ENCODE data around the gene PPP1R9A. TPM values are rescaled to one million over a fixed set of nuclear protein-coding genes. Genes with fewer than 3 reads are reported as not detected.

PPP1R9A gene
- total RNA-seq, 1 experiment from 2014 or later: 5.5 TPM

DNA sequence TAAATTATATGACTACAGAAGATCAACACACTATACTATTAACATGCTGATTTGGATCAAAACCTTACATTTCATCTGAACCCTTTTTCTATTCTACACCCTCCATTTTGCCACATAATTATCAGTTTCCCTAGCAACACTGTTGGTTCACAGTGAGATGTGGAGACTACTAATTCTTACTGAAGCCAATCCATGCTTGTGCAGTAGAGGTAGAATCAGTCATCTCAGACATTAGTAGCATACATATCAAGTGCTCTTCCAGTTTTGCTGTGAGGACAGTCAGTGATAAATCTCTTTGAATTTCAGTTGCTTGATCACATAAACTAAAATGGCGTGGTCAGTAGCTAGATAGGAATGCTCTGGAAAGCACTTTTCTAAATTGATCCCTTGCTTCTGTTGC is 346.6 kb downstream of the PPP1R9A start:
- no peak for DNase-seq (ENCODE audit: low spot score)

DNA sequence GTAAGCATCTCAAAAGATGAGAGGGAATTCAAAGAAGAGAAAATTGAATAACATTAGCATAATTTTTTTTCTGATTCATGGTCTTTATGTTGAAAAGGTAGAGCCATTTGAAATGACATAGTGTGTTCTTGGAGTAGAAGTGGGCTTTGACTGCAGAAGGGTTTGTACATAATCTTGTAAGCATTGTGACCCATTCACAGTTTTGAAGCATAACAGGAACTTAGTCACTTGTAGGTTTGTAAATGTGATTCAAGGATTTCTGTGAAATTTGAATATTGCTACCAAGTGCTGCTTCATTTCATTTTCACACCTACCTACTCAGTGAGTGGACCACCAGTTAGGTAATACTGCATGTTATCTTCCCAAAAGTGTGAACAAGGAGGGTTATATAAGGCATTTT is 348.3 kb downstream of the PPP1R9A start:
- no peak for DNase-seq (ENCODE audit: low spot score)

DNA sequence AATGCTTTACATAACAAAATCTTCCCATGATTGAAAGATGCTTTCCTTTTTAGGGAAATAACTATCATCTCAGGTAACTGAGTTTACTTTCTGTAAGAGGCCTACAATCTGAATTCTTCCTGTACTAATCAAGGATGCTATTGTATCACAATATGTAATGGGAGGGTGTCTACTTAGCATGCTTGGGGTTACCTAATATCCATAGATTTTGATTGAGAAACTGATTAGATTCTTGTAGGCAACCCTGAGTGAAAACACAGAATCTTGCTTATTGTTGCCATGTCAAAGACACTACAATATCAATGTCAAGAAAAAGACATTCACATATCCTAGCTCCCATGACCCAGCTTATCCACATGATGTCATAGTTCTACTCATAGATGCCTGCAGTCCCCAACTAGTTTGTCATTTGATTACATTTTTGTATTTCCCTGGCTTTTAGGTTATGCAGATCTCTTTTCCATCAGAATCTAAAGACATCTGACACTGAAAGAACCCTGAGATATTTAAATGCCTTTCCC is 354.6 kb downstream of the PPP1R9A start:
- no peak for DNase-seq (ENCODE audit: low spot score)

DNA sequence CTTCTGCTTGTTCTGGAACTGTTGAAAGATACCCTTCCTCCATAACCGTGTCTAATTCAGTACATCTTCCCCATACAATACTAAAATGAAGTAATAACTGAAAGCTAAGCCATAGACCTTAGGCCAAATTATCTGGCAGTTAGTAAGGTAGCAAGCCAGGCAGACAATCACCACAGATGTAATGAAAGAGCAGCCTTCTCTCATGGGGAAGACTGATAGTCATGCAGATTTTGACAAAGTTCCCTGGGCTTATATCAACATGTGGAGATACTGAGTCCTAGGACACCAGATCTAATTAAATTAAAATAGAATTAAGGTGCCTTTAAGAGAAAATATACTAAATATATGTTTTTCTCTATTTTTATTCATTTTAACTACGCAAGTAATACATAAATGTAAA is 355.5 kb downstream of the PPP1R9A start:
- no peak for DNase-seq (ENCODE audit: low spot score)

DNA sequence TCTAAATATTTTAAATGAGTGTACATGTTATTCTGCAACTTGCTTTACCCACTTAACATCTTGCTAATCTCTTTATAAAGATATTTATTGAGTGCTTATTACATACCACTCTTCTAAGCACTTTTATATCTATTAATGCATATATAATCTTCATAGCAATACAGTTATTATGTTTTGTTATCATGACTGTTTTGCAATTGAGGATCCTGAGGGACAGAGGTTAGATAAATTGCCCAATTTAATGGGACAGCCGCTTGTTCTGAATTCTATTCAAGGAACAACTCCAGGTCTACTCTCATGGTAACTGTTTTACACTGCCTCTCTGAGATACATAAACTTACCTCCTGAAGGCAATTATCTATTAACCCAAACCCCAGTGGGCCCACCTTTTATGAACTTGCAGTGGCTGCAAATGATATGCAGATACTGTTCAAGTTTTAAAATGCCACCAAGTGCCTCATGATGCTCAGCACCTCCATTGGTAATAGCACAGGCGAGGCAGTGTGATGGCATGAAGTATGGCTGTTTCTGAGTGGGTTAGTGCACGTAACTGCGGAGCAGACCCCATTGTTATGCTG is 356.5 kb downstream of the PPP1R9A start:
- DNase-seq (ENCODE audit: low spot score): no peak

DNA sequence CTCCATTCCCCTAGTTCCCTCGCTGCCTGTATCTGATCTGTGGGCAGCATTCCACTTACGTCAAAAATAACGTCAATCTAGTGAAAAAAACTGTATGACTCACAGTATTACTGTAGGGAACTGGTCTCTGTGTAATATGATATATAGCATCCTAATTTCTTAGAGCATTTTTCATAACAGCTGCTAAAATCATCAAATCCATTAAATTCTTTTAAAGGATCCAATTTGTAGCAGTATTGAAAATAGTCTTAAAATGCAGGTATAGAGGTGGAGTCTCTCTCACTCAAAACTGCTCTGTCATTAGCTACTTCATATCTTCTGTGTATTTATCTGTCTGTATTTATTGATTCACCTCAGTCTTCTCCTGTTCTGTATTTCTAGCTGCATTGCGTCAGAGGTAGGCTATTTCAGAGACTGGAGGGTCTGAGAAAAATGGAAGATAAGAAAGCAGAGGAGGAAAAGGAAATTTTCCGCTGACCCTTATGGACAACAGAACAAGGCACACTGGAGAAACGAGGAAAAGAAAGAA is 357.0 kb downstream of the PPP1R9A start:
- DNase-seq (ENCODE audit: low spot score): no peak

DNA sequence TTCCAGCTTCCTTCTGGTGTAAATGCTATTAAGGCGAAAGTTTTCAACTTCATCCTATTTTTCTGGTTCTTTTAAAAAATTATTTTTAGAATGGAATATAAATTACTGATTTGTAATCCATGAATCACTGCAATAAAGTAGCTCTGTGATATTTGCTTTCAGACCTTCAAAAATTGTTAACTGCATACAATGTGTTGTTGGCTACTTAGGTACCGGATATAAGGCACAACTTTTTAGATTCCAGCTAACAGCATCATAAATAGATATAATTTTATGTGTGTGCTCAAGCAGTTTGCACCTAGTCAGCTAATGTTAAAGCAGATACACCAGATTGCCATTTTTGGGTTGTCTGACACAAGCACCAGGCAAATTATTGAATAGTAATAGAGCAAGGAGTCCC is 358.2 kb downstream of the PPP1R9A start:
- DNase-seq (ENCODE audit: low spot score): no peak

DNA sequence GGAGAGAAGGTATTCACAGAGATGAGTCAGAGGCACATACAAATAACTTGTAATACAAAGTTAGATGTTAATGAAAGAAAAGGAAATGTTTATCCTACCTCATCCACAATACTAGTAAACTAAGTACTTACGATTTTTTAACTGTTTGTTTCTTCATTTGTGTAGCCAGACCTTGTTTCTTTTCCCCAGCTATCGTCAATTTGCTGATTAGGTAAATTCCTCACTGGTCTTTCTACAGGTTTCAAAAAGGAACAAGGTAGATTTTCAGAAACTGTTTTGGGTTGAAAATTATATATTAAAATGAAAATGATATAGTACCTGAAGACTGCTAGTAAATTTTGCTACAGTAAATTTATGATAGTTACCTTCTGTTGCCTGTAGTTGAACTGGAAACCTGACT is 360.4 kb downstream of the PPP1R9A start:
- DNase-seq (ENCODE audit: low spot score): no peak

DNA sequence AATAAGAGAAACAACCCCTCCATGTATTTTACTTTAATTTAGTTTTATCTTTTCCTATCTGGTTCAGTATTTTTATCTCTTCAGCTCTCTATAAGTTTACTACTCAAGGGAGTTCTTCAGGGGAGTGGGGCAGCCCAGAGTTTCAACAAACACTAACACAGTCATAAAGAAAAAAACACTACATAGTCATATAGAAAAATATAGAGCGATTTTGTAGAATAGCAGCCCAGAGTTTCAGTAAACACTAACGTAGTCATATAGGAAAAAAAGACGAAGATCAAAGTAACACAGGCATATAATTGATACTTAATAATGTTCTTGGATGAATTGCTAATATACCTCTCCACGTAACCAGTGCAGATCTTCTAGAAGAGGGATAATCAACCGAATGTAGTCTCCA is 362.2 kb downstream of the PPP1R9A start:
- no peak for DNase-seq (ENCODE audit: low spot score)

DNA sequence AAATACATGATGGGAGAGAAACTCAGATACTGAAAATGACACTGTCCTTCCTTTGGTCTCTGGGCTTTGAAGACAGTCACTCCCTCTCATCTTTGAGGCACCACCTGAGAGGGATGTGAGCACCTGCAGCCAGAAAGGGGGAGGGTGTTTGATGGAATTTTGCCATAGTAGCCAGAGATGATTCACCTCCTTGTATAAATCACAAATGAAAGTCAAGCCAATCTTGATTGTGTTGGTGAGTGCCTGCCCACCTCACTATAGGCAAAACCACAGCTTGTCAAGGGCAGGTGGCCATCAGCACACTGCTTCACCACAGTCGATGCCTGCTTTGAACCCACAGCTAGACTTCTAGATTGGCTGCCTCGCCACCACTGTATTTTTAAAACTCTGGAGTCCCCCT is 368.7 kb downstream of the PPP1R9A start:
- DNase-seq (ENCODE audit: low spot score): peak; percentile 26

DNA sequence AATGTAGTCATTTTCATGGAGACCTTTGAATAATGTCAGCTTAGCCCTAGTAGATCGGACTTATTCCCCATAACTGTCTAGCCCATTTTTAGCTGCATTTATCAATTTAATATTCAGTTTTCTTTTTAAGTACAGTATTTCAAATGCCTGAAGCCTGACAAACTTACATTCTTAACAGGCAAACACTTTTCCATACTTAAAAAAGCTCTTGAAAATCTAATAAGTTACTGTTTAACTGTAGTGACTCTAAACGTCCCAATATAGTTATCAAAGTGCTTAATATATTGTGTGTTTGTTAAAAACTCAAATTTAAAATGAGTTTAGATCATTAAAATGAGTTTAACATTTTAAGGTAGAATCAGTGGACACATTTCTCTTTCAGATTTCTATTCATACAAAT is 372.0 kb downstream of the PPP1R9A start:
- no peak for DNase-seq (ENCODE audit: low spot score)

DNA sequence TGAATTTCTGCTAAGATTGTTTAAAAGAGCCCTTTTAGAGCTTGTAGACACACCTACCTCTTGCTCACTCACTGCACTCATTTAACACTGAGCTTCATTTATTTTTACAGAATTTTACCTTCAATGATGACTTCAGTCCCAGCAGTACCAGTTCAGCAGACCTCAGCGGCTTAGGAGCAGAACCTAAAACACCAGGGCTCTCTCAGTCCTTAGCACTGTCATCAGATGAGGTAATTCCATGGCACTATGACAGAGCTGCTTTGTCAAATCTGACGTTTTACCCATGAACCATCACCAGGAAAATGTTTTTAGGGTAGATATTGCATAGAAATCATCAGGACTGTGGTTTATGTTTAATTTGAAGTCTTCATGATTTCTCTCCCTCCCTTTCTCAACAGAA is 378.7 kb downstream of the PPP1R9A start:
- no peak for DNase-seq (ENCODE audit: low spot score)

DNA sequence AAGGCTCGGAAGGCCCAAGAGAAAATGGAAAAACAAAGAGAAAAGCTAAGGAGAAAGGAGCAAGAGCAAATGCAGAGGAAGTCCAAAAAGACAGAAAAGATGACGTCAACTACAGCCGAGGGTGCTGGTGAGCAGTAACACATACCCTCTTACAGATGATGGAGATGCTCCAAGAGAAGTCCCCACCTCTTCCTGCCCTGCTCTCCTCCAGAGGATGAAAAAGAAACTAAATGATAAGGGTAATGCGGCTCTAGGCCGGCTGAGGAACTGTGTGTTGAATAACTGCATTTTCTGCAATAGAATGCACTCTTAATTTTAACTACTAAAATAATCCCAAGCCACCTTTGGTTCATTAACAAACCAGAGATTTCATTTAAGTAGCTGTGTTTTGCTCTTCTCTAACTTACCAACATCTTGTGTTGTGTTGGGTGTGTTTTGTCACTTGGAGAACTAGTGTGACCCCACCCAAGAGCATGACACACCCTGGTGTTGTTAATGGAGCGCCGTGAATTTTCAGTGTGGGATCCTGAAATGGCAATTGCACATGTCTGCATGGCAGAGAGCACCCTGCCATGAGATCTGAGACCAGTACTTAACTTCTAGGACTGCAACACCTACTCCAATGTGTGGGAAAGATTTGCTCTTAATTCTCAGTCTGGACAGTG is 382.9 kb downstream of the PPP1R9A start:
- DNase-seq (ENCODE audit: low spot score): no peak

DNA sequence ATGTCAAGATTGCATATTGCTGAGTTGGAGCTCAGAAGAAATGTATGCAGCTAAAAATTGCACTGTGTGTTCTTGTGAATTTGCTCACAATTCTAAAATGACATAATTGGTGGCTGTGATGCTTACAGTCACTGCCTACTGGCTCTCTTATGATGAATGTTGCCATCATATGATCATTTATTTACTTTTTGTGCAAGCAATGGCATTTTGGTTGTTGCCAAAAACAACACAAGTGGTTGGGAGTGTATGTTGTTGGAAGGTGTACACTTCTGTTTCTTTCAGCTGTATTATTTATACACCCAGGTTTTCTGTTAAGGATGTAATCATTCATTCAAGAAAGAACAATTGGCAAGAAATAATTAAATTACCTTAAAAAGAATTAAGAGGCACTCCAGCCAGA is 388.0 kb downstream of the PPP1R9A start:
- DNase-seq (ENCODE audit: low spot score): no peak

DNA sequence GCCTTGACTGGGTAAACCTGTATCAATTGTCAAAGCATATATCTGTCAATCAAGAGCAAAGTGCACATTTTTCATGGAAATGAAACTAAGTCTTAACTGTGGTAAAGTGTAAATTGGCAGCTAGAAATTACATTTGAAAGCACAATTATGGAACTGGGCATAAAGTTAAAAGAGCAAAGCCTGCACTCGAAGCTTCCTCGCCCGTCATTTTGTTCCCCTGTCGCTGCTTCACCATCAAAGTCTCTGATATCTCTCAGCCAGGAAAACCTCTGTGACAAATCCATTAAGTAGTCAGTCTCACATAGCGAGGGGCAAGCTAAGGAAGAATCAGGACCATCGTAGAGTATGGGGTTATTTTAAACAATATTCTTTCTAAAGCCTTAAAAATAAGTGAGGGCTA is 389.1 kb downstream of the PPP1R9A start:
- DNase-seq (ENCODE audit: low spot score): no peak

DNA sequence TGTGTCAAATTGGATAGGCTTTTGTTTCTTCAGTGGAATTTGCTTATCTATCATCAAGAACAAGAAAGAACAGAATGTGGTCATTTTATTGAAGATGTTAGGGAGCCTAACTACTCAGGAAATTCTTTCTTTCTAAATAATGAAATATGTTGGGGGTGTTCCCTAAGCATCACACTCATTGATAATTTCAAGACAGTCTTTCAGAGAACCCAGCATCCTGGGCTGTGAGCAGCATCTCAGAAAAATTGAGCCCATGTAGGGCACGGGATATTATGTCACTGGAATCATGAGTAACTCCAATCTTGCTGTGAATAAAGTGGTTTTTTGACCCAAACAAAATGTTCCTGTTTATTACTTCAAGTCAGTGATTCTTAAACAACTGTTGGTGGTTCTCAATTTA is 389.6 kb downstream of the PPP1R9A start:
- DNase-seq (ENCODE audit: low spot score): no peak

DNA sequence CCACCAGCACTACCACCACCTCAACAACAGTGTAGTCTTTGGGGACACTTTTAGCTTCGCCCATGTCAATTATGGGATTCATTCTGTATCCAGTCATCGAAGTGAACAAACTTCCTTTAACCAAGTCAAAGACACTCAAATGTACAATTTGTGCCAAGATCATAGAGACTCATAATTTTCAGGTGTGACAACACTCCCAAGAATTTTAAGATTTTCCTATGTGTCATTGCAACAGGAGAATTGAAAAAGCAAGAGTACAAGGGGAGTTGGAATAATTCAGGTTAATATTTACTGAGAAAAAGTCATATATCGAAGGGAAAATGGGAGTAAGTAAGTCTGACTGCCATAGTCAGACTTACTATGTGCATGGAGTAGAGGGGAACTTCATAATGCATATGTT is 390.7 kb downstream of the PPP1R9A start:
- no peak for DNase-seq (ENCODE audit: low spot score)

DNA sequence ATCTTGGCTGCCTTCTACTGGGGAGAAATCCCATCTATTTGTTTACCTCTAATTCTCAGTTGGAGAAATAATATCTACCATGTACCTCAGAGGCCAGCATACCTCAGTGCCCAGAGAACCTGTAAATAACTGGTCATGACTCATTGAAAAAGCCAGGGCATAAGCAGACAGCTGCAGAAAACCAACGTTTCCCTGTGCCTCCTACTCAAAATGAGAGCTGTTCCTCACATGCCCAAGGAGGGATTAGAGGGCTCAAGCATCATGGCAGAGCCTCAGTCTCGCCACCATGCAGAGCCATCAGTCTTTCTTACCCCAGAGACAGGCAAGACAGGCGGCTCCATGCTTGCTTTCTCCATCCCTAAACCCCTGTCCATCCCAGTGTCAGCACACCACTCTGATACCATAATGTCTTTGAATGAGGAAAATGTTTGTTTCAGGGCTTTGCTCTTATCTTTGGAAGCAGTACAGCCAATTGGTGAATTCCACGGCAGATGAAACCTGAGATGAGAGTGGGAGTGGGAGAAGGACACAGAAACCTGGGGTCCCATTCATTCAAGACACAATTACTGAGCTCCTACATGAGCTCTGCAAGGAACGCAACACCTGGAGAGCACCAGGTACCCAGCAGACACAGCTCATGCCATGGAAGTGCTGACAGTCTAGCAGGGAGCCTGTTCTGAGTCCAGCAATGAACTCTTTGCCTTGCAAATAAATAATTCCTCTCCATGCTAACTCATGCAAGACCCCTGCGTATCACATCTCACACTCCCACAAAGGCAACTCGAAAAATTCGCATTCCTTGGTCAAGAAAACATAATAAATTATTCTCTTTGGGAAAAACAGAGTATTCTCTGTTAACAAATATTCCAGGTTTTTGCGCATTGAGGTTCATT is 395.9 kb downstream of the PPP1R9A start:
- DNase-seq (ENCODE audit: low spot score): no peak

DNA sequence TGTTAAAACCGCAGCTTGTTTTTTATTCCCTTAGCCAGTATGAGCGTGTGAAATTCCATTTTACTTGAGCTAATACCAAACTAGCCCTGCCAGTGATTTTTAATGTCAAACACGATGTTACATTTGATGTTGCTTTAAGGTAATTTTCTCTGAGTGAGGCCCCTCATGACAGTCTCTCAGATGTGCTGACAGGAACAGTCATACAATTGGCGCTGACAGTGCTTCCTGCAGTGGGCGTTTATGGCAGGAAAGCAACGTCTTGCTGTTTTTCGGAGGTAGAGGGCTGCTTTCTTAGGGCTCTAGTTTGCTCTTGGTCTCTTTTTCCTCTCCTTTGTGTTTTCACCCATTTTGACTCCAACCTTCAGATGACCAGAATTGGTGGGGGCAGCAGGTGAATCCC is 397.6 kb downstream of the PPP1R9A start:
- no peak for DNase-seq (ENCODE audit: low spot score)

DNA sequence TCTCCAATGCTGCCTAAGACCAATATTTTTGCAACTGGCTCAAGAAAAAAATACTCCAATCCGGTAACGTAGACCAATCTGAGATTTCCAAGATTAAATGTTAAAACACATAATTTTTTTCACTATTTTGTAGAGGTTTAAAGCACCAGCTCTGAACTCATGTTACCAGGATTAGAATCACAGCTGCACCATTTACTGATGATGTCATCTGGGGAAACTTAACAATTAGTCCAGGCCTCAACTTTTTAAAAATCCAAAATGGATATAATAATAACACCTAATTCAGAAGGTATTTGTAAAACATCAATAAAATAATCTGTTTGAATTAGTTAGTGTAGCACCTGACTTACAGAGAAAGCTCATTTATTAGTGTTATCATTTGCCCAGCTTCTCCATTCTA is 402.6 kb downstream of the PPP1R9A start:
- DNase-seq (ENCODE audit: low spot score): no peak

DNA sequence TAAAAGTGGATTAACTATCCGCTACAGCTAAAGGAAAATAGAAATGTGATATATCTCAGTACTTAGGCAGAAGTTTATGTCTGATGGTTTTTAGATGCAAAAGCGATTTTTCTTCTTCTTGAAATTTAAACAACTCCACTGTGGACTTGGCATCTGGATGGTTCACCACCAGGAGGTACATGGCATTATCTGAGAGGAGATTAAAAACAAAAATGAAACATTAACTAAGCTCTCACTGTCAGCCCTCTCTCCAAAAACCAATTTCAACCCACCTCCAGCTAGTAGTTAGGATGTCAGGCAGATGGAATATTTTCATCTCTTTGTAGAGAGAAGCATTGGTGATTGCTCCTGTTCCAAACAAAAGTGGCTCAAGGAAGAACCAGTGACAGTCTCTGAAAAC is 404.0 kb downstream of the PPP1R9A start:
- no peak for DNase-seq (ENCODE audit: low spot score)

DNA sequence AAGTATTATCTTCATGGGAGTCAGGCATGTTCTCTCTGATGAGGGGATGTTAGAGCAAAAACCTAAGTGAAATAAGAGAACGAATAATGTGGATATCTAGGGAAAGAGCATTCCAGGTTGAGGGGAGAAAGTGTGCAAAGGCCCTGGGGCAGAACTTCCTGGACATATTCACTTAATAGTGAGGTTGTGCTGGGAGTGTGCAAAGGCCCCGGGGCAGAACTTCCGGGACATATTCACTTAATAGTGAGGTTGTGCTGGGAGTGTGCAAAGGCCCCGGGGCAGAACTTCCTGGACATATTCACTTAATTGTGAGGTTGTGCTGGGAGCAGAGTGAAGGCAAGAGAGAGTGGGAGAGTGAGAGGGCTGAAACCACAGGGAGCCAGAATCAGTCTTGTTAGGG is 405.2 kb downstream of the PPP1R9A start:
- DNase-seq (ENCODE audit: low spot score): no peak

All from HT-29 (cell line).